Suprapubic skin (tissue), 4 donors: Measurements from ENCODE around the gene CCDC9. TPM values are rescaled to one million over a fixed set of nuclear protein-coding genes. Genes with fewer than 3 reads are reported as not detected.
"Not testable (repeated sequence)": the region's sequence is repeated elsewhere in the genome, so short reads cannot be mapped to it uniquely, and the experiment has no call there.

Experiments
- DNase-seq, 2 donors: peaks; one replicate each; pipeline ENCODE4 v3.0.0-alpha.2; 2019; ENCODE audit warnings: low spot score in 2 of 2
- H3K27ac ChIP-seq: fragments of 200-600 bp; sonication (generic); one replicate; pipeline ENCODE4 v1.5.1; 2019
- H3K27me3 ChIP-seq: fragments of 200-600 bp; sonication (generic); one replicate; pipeline ENCODE4 v1.5.1; 2019
- H3K36me3 ChIP-seq: fragments of 200-600 bp; sonication (generic); one replicate; pipeline ENCODE4 v1.5.1; 2019
- H3K4me1 ChIP-seq: fragments of 200-600 bp; sonication (generic); one replicate; pipeline ENCODE4 v1.5.1; 2019
- H3K4me3 ChIP-seq: fragments of 200-600 bp; sonication (generic); one replicate; pipeline ENCODE4 v1.5.1; 2019; ENCODE audit warnings: mild to moderate bottlenecking
- H3K9me3 ChIP-seq: fragments of 200-600 bp; sonication (generic); one replicate; pipeline ENCODE4 v1.5.1; 2019
- CTCF ChIP-seq, 2 donors: fragments of 200-600 bp in 1 of 2; fragments of 450-650 bp in 1 of 2; sonication (generic) in 1 of 2; IDR thresholded peaks; one replicate each; pipeline ENCODE4 v1.5.1; 2016 to 2019; ENCODE audit warnings: antibody characterized with exemption in 2 of 2, mild to moderate bottlenecking in 1 of 2, moderate library complexity in 1 of 2
- EP300 ChIP-seq: sonication (generic); formaldehyde crosslinking; IDR thresholded peaks from one replicate; pipeline ENCODE4 v1.6.1; 2017; ENCODE audit warnings: antibody characterized with exemption
- POLR2A ChIP-seq, 2 donors: fragments of 450-650 bp; IDR thresholded peaks; one replicate each; pipeline ENCODE4 v1.6.1; 2017; ENCODE audit warnings: antibody characterized with exemption in 2 of 2, mild to moderate bottlenecking in 2 of 2, moderate library complexity in 2 of 2
- POLR2AphosphoS5 ChIP-seq, 3 donors: sonication (generic); formaldehyde crosslinking; IDR thresholded peaks; one replicate each; pipeline ENCODE4 v1.6.1; 2017; ENCODE audit warnings: antibody characterized with exemption in 3 of 3
- WGBS: methylation state at CpG from one replicate; pipeline ENCODE4 v1.1.5; 2018; 5-methylcytosine and 5-hydroxymethylcytosine counted together
- total RNA-seq, 4 donors: library from RNA; depleted of rRNA; stranded (reverse); fragments of >200 nt; gene quantifications; one replicate each; pipeline ENCODE4 v1.1.0, GENCODE V29; 2016

CCDC9 gene
- total RNA-seq, 4 donors from 2014 or later = 24.6 to 33.2 (median 27.4) TPM

GRCh38 chr19:47274891-47275761, 18.8 kb downstream of the CCDC9 start:
- Histone ChIP-seq H3K4me3 (peak overlapping the region; percentile 64), H3K4me1 (peaks cover 35% of the 10 kb centered on the region), H3K36me3 (peaks cover 17% of the 10 kb centered on the region), H3K27me3 (no peaks in the 10 kb centered on the region), H3K9me3 (no peaks in the 10 kb centered on the region), H3K27ac (peak overlapping the region; percentile 96)
- TF ChIP-seq CTCF (IDR thresholded peaks at IDR 0.05) = no peak
- no peak for TF ChIP-seq POLR2A (IDR thresholded peaks at IDR 0.05)
- TF ChIP-seq EP300 = no peak
- TF ChIP-seq POLR2AphosphoS5 (IDR thresholded peaks at IDR 0.05) = no peak
- 4% methylated on average over 22 of the region's 82 CpGs for WGBS
- DNase-seq = peak in 1 of 2 donors; percentile 86

- peak overlapping the region; percentile 96 for H3K27ac ChIP-seq
- H3K4me1 ChIP-seq = peaks cover 35% of the 10 kb centered on the region
- WGBS = 43% methylated on average over 8 of the region's 13 CpGs
- H3K4me3 ChIP-seq = peak overlapping the region; percentile 64
- no peaks in the 10 kb centered on the region for H3K27me3 ChIP-seq
- no peaks in the 10 kb centered on the region for H3K9me3 ChIP-seq
- H3K36me3 ChIP-seq = peaks cover 9% of the 10 kb centered on the region
- peak in 1 of 2 donors; percentile 80 for DNase-seq
- TF ChIP-seq POLR2AphosphoS5 (IDR thresholded peaks at IDR 0.05) (no peak), CTCF (IDR thresholded peaks at IDR 0.05) (no peak), EP300 (no peak), POLR2A (IDR thresholded peaks at IDR 0.05) (no peak)
These were observed 19.6 kb downstream of the CCDC9 start for GRCh38 chr19:47275791-47276461.

GRCh38 chr19:47276513-47276912, 20.2 kb downstream of the CCDC9 start:
- H3K9me3 ChIP-seq, H3K4me3 ChIP-seq, H3K27me3 ChIP-seq, H3K36me3 ChIP-seq, DNase-seq: not testable (repeated sequence)
- H3K27ac ChIP-seq = peak overlapping the region; percentile 5
- 88% methylated on average over 3 of the region's 3 CpGs for WGBS
- peaks cover 35% of the 10 kb centered on the region for H3K4me1 ChIP-seq

- TF ChIP-seq POLR2A (IDR thresholded peaks at IDR 0.05) = no peak
- no peak for TF ChIP-seq POLR2AphosphoS5 (IDR thresholded peaks at IDR 0.05)
- peak in 1 of 2 donors; percentile 20 for TF ChIP-seq CTCF (IDR thresholded peaks at IDR 0.05)
- TF ChIP-seq EP300 = no peak
- WGBS = 88% methylated on average over 12 of the region's 13 CpGs
- Histone ChIP-seq H3K9me3 (no peaks in the 10 kb centered on the region), H3K27ac (no peak overlapping the region), H3K4me3 (no peak overlapping the region), H3K36me3 (no peaks in the 10 kb centered on the region), H3K4me1 (peaks cover 16% of the 10 kb centered on the region), H3K27me3 (no peaks in the 10 kb centered on the region)
- no peak for DNase-seq
These were observed 24.0 kb downstream of the CCDC9 start for GRCh38 chr19:47280183-47280797.

GRCh38 chr19:47283405-47284059, 27.2 kb downstream of the CCDC9 start:
- H3K9me3 ChIP-seq = no peaks in the 10 kb centered on the region
- H3K27ac ChIP-seq = no peak overlapping the region
- no peaks in the 10 kb centered on the region for H3K27me3 ChIP-seq
- 76% methylated on average over 10 of the region's 10 CpGs for WGBS
- TF ChIP-seq CTCF (IDR thresholded peaks at IDR 0.05) (no peak), POLR2AphosphoS5 (IDR thresholded peaks at IDR 0.05) (no peak), POLR2A (IDR thresholded peaks at IDR 0.05) (no peak), EP300 (no peak)
- peaks cover 5% of the 10 kb centered on the region for H3K4me1 ChIP-seq
- no peak overlapping the region for H3K4me3 ChIP-seq
- H3K36me3 ChIP-seq = no peaks in the 10 kb centered on the region
- no peak for DNase-seq
